ENCODE data around the gene NLGN2.

NLGN2 gene

DNA sequence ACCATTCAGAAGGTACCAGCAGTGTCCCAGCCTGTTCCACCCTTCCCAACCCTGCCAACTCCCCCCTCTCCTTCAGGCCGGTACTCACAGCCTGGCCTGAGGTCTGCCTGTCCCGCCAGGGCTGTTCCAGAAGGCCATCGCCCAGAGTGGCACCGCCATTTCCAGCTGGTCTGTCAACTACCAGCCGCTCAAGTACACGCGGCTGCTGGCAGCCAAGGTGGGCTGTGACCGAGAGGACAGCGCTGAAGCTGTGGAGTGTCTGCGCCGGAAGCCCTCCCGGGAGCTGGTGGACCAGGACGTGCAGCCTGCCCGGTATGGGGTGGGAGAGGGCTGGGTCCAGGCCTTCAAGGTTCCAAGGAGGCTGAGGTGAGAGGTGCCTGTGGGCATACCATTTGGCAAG is 7.2 kb downstream of the NLGN2 start:
- DNase-seq (ENCODE audit: low read depth), result no peak

DNA sequence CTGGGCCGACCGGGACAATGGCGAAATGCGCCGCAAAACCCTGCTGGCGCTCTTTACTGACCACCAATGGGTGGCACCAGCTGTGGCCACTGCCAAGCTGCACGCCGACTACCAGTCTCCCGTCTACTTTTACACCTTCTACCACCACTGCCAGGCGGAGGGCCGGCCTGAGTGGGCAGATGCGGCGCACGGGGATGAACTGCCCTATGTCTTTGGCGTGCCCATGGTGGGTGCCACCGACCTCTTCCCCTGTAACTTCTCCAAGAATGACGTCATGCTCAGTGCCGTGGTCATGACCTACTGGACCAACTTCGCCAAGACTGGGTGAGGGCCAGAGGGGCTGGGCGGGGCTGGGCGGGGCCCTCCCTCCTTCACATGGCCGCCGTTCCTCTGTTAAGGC is 8.1 kb downstream of the NLGN2 start:
- DNase-seq (ENCODE audit: low read depth), result no peak

DNA sequence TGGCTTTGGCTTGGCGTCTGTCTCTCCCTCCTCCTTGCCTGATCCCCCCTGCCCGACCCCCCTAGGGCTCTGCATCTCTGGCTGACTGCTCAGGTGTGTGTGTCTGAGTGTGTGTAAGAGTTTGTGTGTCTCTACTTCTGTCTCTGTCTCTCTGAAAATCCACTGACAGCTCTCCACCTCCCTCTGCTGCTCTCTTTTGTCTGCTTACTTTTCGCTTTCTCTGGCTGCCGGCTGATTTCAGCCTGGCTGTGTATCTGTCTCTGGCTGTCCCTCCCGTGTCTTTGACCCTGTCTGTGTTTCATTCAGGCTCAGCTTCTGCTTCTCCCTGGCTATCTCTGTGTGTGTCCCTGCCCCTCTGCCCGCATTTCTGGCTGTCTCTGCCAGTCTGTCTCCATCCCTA is 8.7 kb downstream of the NLGN2 start:
- no peak for DNase-seq (ENCODE audit: low read depth)

- DNase-seq (ENCODE audit: low read depth), result no peak
Measured at GRCh38 chr17:7417056-7417655, 9.5 kb downstream of the NLGN2 start.

- DNase-seq (ENCODE audit: low read depth), result no peak
Measured at GRCh38 chr17:7418472-7419152, 11.0 kb downstream of the NLGN2 start.

- DNase-seq (ENCODE audit: low read depth), result no peak
Measured at GRCh38 chr17:7419819-7420610, 12.4 kb downstream of the NLGN2 start, which contains the start of gene SPEM1. Gene SPEM1 (plus strand): TSS chr17:7420324. CDS start chr17:7420385, 61 bp downstream.

GRCh38 chr17:7421186-7421585 is 13.5 kb downstream of the NLGN2 start:
- no peak for DNase-seq (ENCODE audit: low read depth)

DNA sequence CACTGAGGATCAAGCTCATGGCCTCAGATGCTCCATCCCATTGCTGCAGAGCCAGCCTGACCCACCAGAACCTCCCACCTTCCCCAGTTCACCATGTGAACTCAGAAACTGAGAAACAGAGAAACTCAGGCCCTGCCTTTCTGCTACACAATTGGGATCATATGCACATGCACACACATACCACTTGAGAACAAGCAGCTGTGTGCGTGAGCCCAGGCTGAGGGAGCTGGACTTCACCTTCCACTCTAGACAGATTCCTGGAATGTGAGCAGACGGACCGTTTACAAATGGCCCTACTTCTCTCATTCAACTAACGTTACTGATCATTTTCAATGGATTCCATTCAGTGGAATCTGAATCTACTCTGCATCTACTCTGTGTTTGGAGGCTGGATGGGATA is 16.0 kb downstream of the NLGN2 start:
- no peak for DNase-seq (ENCODE audit: low read depth)

DNA sequence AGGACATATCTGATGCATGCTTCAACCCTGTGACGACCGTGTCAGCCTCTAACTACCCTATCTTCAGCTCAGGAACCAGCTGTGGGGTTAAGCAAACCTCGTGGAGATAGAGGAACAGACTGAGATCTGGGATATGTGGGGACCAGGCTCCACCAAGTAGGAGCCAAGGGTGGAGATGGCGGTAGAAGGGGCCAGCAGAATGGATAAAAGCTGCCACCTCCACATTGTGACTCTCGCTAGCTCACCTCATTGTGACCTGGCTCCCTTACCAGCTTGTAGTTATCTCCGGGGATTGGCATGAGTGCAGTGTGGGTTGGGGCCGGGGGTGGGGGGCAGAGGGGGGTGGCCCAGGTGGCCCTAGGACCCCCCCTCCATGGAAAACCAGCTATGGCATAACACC is 17.7 kb downstream of the NLGN2 start, which contains the start of gene SPEM2:
TSS of gene SPEM2 (plus strand) at position 301 of the 400 bp plus-strand sequence. CDS start at position 374, 73 bp downstream.
- DNase-seq (ENCODE audit: low read depth), result no peak

GRCh38 chr17:7425756-7426155 is 18.1 kb downstream of the NLGN2 start:
- no peak for DNase-seq (ENCODE audit: low read depth)

- no peak for DNase-seq (ENCODE audit: low read depth)
Measured at GRCh38 chr17:7426203-7426863, 18.7 kb downstream of the NLGN2 start.

DNA sequence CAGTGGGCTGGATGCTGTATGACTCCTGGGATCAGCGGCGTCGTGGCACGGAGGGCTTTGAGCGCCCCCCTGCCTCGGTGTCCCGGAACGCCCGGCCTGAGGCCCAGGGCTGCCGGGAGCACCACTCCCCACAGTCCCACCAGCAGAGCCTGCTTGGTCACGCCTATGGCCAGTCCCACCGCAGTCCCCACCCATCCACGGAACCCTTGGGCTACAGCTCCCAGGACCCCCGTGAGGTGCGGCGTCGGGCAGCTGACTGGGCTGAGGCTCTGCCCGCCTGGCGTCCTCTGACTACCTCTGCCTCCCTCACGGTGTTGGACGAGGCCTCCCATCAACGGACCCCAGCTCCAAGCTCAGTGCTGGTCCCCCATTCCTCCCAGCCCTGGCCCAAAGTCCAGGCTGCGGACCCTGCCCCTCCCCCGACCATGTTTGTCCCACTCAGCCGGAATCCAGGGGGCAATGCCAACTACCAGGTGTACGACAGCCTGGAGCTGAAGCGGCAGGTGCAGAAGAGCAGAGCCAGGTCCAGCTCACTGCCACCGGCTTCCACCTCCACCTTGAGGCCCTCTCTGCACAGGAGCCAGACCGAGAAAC is 19.3 kb downstream of the NLGN2 start:
- DNase-seq (ENCODE audit: low read depth), result no peak

- DNase-seq (ENCODE audit: low read depth), result no peak
Measured at GRCh38 chr17:7427549-7427948, 19.9 kb downstream of the NLGN2 start.

- no peak for DNase-seq (ENCODE audit: low read depth)
Measured at GRCh38 chr17:7428557-7428956, 20.9 kb downstream of the NLGN2 start, which contains the start of gene SPEM3. Gene SPEM3 (plus strand): TSS chr17:7428857. CDS start chr17:7428903, 46 bp downstream.

DNA sequence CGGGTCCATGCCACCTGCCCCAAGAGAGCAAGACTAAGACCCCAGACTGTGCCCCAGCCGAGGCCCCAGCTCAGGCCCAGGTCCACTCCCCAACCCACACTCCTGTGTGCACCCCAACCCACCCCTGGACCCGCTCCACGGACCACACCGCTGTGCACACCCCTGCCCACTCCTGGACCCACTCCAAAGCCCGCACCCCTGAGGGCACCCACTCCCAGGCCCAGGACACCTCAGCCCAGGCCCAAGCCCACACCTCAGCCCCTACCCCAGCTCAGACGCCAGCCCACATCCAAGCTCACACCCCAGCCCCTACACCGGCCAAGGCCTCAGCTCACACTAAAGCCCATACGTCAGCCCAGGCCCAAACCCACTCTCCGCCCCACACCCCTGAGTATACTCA is 22.1 kb downstream of the NLGN2 start:
- no peak for DNase-seq (ENCODE audit: low read depth)

- DNase-seq (ENCODE audit: low read depth), result no peak
Measured at GRCh38 chr17:7431231-7431630, 23.6 kb downstream of the NLGN2 start.

- DNase-seq (ENCODE audit: low read depth), result no peak
Measured at GRCh38 chr17:7432296-7432695, 24.7 kb downstream of the NLGN2 start.

DNA sequence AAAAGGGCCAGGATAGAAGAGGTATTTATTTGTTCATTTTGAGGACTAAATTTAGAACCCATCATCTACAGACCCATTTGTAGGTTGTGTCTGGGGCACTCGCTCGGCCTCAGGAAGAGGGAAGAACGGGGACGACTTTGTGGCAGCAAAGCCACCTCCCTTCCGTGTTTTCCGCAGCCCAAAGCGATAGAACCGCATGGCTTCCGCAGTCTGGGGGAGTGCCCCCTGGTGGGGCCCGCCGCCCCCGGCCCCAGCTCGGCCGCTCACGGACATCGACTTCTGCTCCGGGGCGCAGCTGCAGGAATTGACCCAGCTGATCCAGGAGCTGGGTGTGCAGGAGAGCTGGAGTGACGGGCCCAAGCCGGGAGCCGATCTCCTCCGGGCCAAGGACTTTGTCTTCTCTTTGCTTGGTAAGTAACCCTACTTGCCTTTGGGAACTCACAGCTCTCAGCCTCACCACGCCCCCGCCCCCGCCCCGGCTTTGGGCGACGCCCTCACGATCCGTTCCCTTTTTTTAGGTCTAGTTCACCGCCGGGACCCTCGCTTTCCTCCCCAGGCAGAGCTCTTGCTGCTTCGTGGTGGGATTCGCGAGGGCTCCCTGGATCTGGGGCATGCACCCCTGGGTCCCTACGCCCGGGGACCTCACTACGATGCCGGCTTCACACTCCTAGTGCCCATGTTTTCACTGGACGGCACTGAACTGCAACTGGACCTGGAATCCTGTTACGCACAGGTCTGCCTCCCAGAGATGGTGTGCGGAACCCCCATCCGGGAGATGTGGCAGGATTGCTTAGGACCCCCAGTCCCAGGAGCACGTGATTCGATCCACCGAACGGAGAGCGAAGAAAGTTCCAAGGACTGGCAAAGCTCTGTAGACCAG is 28.3 kb downstream of the NLGN2 start:
- peak; percentile 41 for DNase-seq (ENCODE audit: low read depth)

GRCh38 chr17:7436556-7437368 is 29.1 kb downstream of the NLGN2 start:
- DNase-seq (ENCODE audit: low read depth), result peak; percentile 71

DNA sequence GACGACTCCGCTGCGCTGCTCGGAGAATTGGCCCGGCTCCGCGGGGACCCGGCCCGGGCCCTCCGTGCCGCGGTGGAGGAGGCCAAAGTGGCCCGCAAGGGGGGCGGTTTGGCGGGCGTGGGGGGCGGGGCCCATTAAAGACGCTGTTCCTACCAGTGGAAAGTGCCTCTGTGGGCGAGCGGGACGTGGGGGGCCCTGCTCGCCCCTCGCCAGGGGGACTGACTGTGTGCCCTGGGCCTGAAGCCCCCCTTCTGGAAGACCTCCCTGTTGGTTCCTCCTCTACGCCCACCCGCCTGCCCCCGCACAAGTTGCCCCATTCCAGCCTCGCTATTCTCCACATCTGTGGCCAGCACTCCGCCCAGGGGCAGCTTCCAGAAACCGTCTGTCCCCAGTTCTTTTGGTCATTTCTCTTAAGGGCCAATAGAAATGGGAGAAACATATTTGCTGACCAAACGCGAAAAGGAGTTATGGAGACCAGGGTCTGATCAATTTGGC is 29.8 kb downstream of the NLGN2 start:
- no peak for DNase-seq (ENCODE audit: low read depth)
